Motor neuron (in vitro differentiated cells): ENCODE data around the gene STAU1. TPM values are rescaled to one million over a fixed set of nuclear protein-coding genes. Genes with fewer than 3 reads are reported as not detected.

Experiments used
- ATAC-seq, 8 experiments: fragments of 200-7000 bp; cut with Tn5 transposase; replicated peaks in 6 of 8; 2 replicates each; pipeline ENCODE4 v1.8.0; 2021; ENCODE audit warnings: mild to moderate bottlenecking in 8 of 8, moderate library complexity in 8 of 8
- H3K27ac ChIP-seq, 2 donors: fragments of 250-450 bp; sonication (Bioruptor Pico); 2 replicates each; pipeline ENCODE4 v1.9.0; 2021; ENCODE audit warnings: antibody characterized with exemption in 2 of 2, mild to moderate bottlenecking in 2 of 2, moderate library complexity in 1 of 2
- H3K4me1 ChIP-seq, 2 donors: fragments of 250-450 bp; sonication (Bioruptor Pico); replicated peaks in 1 of 2; 2 replicates each; pipeline ENCODE4 v1.6.1; 2021; ENCODE audit warnings: antibody characterized with exemption in 2 of 2, mild to moderate bottlenecking in 2 of 2, moderate library complexity in 1 of 2
- H3K4me3 ChIP-seq, 5 donors: fragments of 250-450 bp; sonication (Bioruptor Pico); 2 replicates each; pipeline ENCODE4 v1.9.0; 2021; ENCODE audit warnings: antibody characterized with exemption in 5 of 5, mild to moderate bottlenecking in 5 of 5, moderate library complexity in 4 of 5
- WGBS, 10 experiments: fragments of 450-650 bp; shearing (Covaris generic); methylation state at CpG; one replicate each; pipeline ENCODE4 v1.0.0; 2022; 5-methylcytosine and 5-hydroxymethylcytosine counted together
- in situ Hi-C, 9 experiments: fragments of 400-800 bp; cut with MboI; loops; one replicate each; pipeline ENCODE4 v1.15.0; 2021; ENCODE audit warnings: low sequenced_read_pairs in 9 of 9, low pct_unique_long_range_greater_than_20kb in 2 of 9; ENCODE audit not compliant: unreplicated experiment in 9 of 9
- total RNA-seq, 8 experiments: library from RNA; unstranded; fragments of 300-600 nt; gene quantifications; 2 replicates each; pipeline versions ENCODE4 v1.2.3 to v1.2.4, GENCODE V29; 2022

STAU1 gene
- total RNA-seq = 10 to 100 TPM; 37.4 to 84.7 (median 61.5) TPM

- ATAC-seq = peak; percentile 92 to 98 (median 98)
- in situ Hi-C loops = no loop called here
- H3K27ac ChIP-seq = peak within 1 kb of the TSS; percentile 82 to 87
- peak within 1 kb of the TSS; percentile 78 to 83 (median 80) for H3K4me3 ChIP-seq
- WGBS, 10 experiments = 0 to 2% (median 0%) methylated on average over 1 to 8 of the region's 89 CpGs; no CpG with 5 or more reads in 6 of the 10 experiments
- peaks cover 4 to 6% of the 10 kb centered on the region in 2 donors for H3K4me1 ChIP-seq
These were observed at the start of gene STAU1 for GRCh38 chr20:49187851-49188641. Gene STAU1, minus strand, starts transcription at chr20:49188334. Its CDS starts 22,133 bp downstream, at chr20:49166201.

GRCh38 chr20:49237531-49237930, 49.4 kb upstream of the STAU1 start:
- ATAC-seq = no peak
- Histone ChIP-seq H3K4me3 (no peak overlapping the region), H3K27ac (no peak overlapping the region), H3K4me1 (no peaks in the 10 kb centered on the region)
- WGBS, 10 experiments = 30 to 100% (median 75%) methylated on average over 1 to 4 of the region's 4 CpGs; no CpG with 5 or more reads in 2 of the 10 experiments
- in situ Hi-C loops = no loop called here

GRCh38 chr20:49236301-49236700, 48.2 kb upstream of the STAU1 start:
- 83 to 100% (median 94%) methylated on average over 1 to 7 of the region's 9 CpGs; no CpG with 5 or more reads in 2 of the 10 experiments for WGBS, 10 experiments
- no peak for ATAC-seq

GRCh38 chr20:49234831-49235230, 46.7 kb upstream of the STAU1 start:
- Histone ChIP-seq H3K4me1 (no peaks in the 10 kb centered on the region), H3K27ac (no peak overlapping the region), H3K4me3 (no peak overlapping the region)
- ATAC-seq = no peak
- WGBS, 10 experiments = 56 to 100% (median 96%) methylated on average over 3 to 4 of the region's 6 CpGs; no CpG with 5 or more reads in 6 of the 10 experiments
- in situ Hi-C loops = no loop called here

More at GRCh38 chr20:49236301-49236700, 48.2 kb upstream of the STAU1 start:
- Histone ChIP-seq H3K4me3 (no peak overlapping the region), H3K27ac (no peak overlapping the region), H3K4me1 (no peaks in the 10 kb centered on the region)
- in situ Hi-C loops = no loop called here

- Histone ChIP-seq H3K27ac (no peak overlapping the region), H3K4me1 (no peaks in the 10 kb centered on the region), H3K4me3 (no peak overlapping the region)
- no peak for ATAC-seq
- in situ Hi-C loops = no loop called here
- 75 to 100% (median 94%) methylated on average over 1 to 6 of the region's 10 CpGs; no CpG with 5 or more reads in 3 of the 10 experiments for WGBS, 10 experiments
These were observed 45.1 kb upstream of the STAU1 start for GRCh38 chr20:49233226-49233625.

GRCh38 chr20:49231471-49231870, 43.3 kb upstream of the STAU1 start:
- in situ Hi-C loops = no loop called here
- Histone ChIP-seq H3K4me3 (no peak overlapping the region), H3K27ac (no peak overlapping the region), H3K4me1 (no peaks in the 10 kb centered on the region)
- WGBS, 10 experiments = 0 to 90% (median 20%) methylated on average over 1 to 2 of the region's 7 CpGs; no CpG with 5 or more reads in 5 of the 10 experiments
- ATAC-seq = peak in 1 of 8 experiments; percentile 7

- WGBS, 10 experiments = 60 to 100% (median 91%) methylated on average over 1 to 6 of the region's 8 CpGs; no CpG with 5 or more reads in 3 of the 10 experiments
- Histone ChIP-seq H3K4me1 (no peaks in the 10 kb centered on the region), H3K27ac (no peak overlapping the region), H3K4me3 (no peak overlapping the region)
- ATAC-seq = peak in 3 of 8 experiments; percentile 77 to 91 (median 80)
- in situ Hi-C loops = no loop called here
These were observed 42.5 kb upstream of the STAU1 start for GRCh38 chr20:49230561-49231133.

- Histone ChIP-seq H3K4me1 (no peaks in the 10 kb centered on the region), H3K27ac (no peak overlapping the region), H3K4me3 (no peak overlapping the region)
- in situ Hi-C loops = no loop called here
- WGBS, 10 experiments = 60 to 100% (median 94%) methylated on average over 1 to 3 of the region's 10 CpGs; no CpG with 5 or more reads in 2 of the 10 experiments
- ATAC-seq = peak in 4 of 8 experiments; percentile 52 to 68 (median 54)
These were observed 41.9 kb upstream of the STAU1 start for GRCh38 chr20:49230021-49230420.

GRCh38 chr20:49229381-49229780, 41.2 kb upstream of the STAU1 start:
- WGBS, 10 experiments = 83 to 100% (median 100%) methylated on average over 1 to 2 of the region's 2 CpGs; no CpG with 5 or more reads in 4 of the 10 experiments
- Histone ChIP-seq H3K4me3 (no peak overlapping the region), H3K27ac (no peak overlapping the region), H3K4me1 (no peaks in the 10 kb centered on the region)
- in situ Hi-C loops = no loop called here
- ATAC-seq = no peak

- WGBS, 10 experiments = 100% methylated on average over 2 of the region's 9 CpGs; no CpG with 5 or more reads in 8 of the 10 experiments
- Histone ChIP-seq H3K4me1 (no peaks in the 10 kb centered on the region), H3K27ac (no peak overlapping the region), H3K4me3 (no peak overlapping the region)
- in situ Hi-C loops = no loop called here
- ATAC-seq = no peak
These were observed 40.5 kb upstream of the STAU1 start for GRCh38 chr20:49228676-49229075.

GRCh38 chr20:49225896-49226295, 37.8 kb upstream of the STAU1 start:
- ATAC-seq = no peak
- Histone ChIP-seq H3K27ac (no peak overlapping the region), H3K4me3 (no peak overlapping the region), H3K4me1 (no peaks in the 10 kb centered on the region)
- 80 to 100% (median 92%) methylated on average over 1 to 6 of the region's 7 CpGs; no CpG with 5 or more reads in 3 of the 10 experiments for WGBS, 10 experiments
- in situ Hi-C loops = no loop called here

- WGBS, 10 experiments = 5 to 93% (median 66%) methylated on average over 2 to 15 of the region's 28 CpGs
- in situ Hi-C loops = loop anchor here in 1 of 9 experiments (10.0 kb wide), 1 partner anchor 85 kb away; no protein-coding TSS in a partner anchor
- ATAC-seq = no peak
- H3K27ac ChIP-seq = peak overlapping the region; percentile 67 to 78
- H3K4me3 ChIP-seq = peak overlapping the region; percentile 60 to 94 (median 64)
- H3K4me1 ChIP-seq = peaks cover 9 to 10% of the 10 kb centered on the region in 2 donors
These were observed 32.0 kb upstream of the STAU1 start for GRCh38 chr20:49219924-49220831.
